Measurements from ENCODE around the gene ANKRD44.

ANKRD44 gene

GRCh38 chr2:197170208-197170607 is 140.4 kb downstream of the ANKRD44 start:
- no peak for DNase-seq

GRCh38 chr2:197168705-197169104 is 141.9 kb downstream of the ANKRD44 start:
- DNase-seq: peak; percentile 67

GRCh38 chr2:197167608-197168314 is 142.8 kb downstream of the ANKRD44 start:
- no peak for DNase-seq

- DNase-seq: no peak
Measured at GRCh38 chr2:197165020-197165419, 145.6 kb downstream of the ANKRD44 start.

- no peak for DNase-seq
Measured at GRCh38 chr2:197164141-197164754, 146.3 kb downstream of the ANKRD44 start.

- DNase-seq: no peak
Measured at GRCh38 chr2:197163712-197164140, 146.9 kb downstream of the ANKRD44 start.

GRCh38 chr2:197161774-197162173 is 148.8 kb downstream of the ANKRD44 start:
- DNase-seq: no peak

GRCh38 chr2:197159661-197160211 is 150.8 kb downstream of the ANKRD44 start:
- peak; percentile 47 for DNase-seq

GRCh38 chr2:197158591-197159550 is 151.7 kb downstream of the ANKRD44 start:
- DNase-seq: no peak

GRCh38 chr2:197157879-197158537 is 152.6 kb downstream of the ANKRD44 start:
- DNase-seq: no peak

- DNase-seq: no peak
Measured at GRCh38 chr2:197156771-197157170, 153.8 kb downstream of the ANKRD44 start.

- DNase-seq: no peak
Measured at GRCh38 chr2:197152451-197153228, 157.9 kb downstream of the ANKRD44 start.

- no peak for DNase-seq
Measured at GRCh38 chr2:197149546-197149945, 161.0 kb downstream of the ANKRD44 start.

- no peak for DNase-seq
Measured at GRCh38 chr2:197148401-197148800, 162.2 kb downstream of the ANKRD44 start.

GRCh38 chr2:197147942-197148341 is 162.6 kb downstream of the ANKRD44 start:
- DNase-seq: no peak

- no peak for DNase-seq
Measured at GRCh38 chr2:197146995-197147394, 163.6 kb downstream of the ANKRD44 start.

GRCh38 chr2:197145471-197146056 is 165.0 kb downstream of the ANKRD44 start:
- peak; percentile 51 for DNase-seq

- no peak for DNase-seq
Measured at GRCh38 chr2:197144183-197144582, 166.4 kb downstream of the ANKRD44 start.

GRCh38 chr2:197141702-197142473 is 168.7 kb downstream of the ANKRD44 start:
- DNase-seq: no peak

- DNase-seq: peak; percentile 33
Measured at GRCh38 chr2:197140045-197140444, 170.5 kb downstream of the ANKRD44 start.
